CD4-positive, CD25-positive, alpha-beta regulatory T cell (primary cell): ENCODE data around the gene TTC9B. TPM values are rescaled to one million over a fixed set of nuclear protein-coding genes. Genes with fewer than 3 reads are reported as not detected.

Experiments used
- ATAC-seq, 2 donors: fragments of 150-1000 bp; cut with Tn5 transposase; one replicate each; pipeline ENCODE4 v1.10.0; 2021; ENCODE audit warnings: low read depth in 2 of 2, moderate number of reproducible peaks in 2 of 2, moderate library complexity in 1 of 2
- DNase-seq, 3 donors: peaks; one replicate each; pipeline versions ENCODE4 v3.0.0 to v3.0.0-alpha.2; 2012 to 2022; ENCODE audit warnings: mixed read lengths in 1 of 3
- H3K27ac ChIP-seq: one replicate; pipeline ENCODE4 v1.7.0; 2013; ENCODE audit warnings: mild to moderate bottlenecking, low read length; ENCODE audit not compliant: insufficient read depth, poor library complexity, severe bottlenecking
- H3K27me3 ChIP-seq: one replicate; pipeline ENCODE4 v1.7.0; 2013; ENCODE audit warnings: low read length; ENCODE audit not compliant: control insufficient read depth, insufficient read depth
- H3K36me3 ChIP-seq: one replicate; pipeline ENCODE4 v1.7.0; 2013; ENCODE audit warnings: mild to moderate bottlenecking, low read length, moderate library complexity; ENCODE audit not compliant: control insufficient read depth, insufficient read depth
- H3K4me1 ChIP-seq: 2 replicates; pipeline ENCODE4 v1.7.0; 2013; ENCODE audit warnings: mild to moderate bottlenecking, low read length; ENCODE audit not compliant: insufficient read depth, control insufficient read depth, poor library complexity, severe bottlenecking
- H3K4me3 ChIP-seq: one replicate; pipeline ENCODE4 v1.7.0; 2013; ENCODE audit warnings: low read depth, mild to moderate bottlenecking, low read length, moderate library complexity
- H3K9me3 ChIP-seq, 2 experiments: 1 replicate in 1 of 2; 2 replicates in 1 of 2; pipeline ENCODE4 v1.7.0; 2013; ENCODE audit warnings: low read length in 2 of 2, mild to moderate bottlenecking in 1 of 2, moderate library complexity in 1 of 2; ENCODE audit not compliant: control insufficient read depth in 2 of 2
- H3K27ac Mint-ChIP-seq, 3 donors: one replicate each; pipeline ENCODE4 v1.8.0; 2020 to 2022; ENCODE audit warnings: mild to moderate bottlenecking in 3 of 3, mixed read lengths in 3 of 3, moderate library complexity in 2 of 3
- H3K27me3 Mint-ChIP-seq: one replicate; pipeline ENCODE4 v1.8.0; 2022; ENCODE audit warnings: mild to moderate bottlenecking, mixed read lengths
- H3K36me3 Mint-ChIP-seq: one replicate; pipeline ENCODE4 v1.8.0; 2020; ENCODE audit warnings: mixed read lengths
- H3K4me1 Mint-ChIP-seq, 4 donors: one replicate each; pipeline ENCODE4 v1.8.0; 2020 to 2022; ENCODE audit warnings: mixed read lengths in 4 of 4, mild to moderate bottlenecking in 1 of 4
- H3K4me3 Mint-ChIP-seq, 4 donors: one replicate each; pipeline ENCODE4 v1.8.0; 2020 to 2022; ENCODE audit warnings: mild to moderate bottlenecking in 4 of 4, mixed read lengths in 4 of 4, moderate library complexity in 3 of 4
- H3K9me3 Mint-ChIP-seq, 7 donors: one replicate each; pipeline ENCODE4 v1.8.0; 2020 to 2022; ENCODE audit warnings: mixed read lengths in 7 of 7, mild to moderate bottlenecking in 3 of 7, moderate library complexity in 2 of 7
- polyA plus RNA-seq, 4 donors: library from polyadenylated mRNA; unstranded; fragments of 300-500 nt; fragmentation: Illumina TruSeq; gene quantifications; one replicate each; pipeline ENCODE4 v1.2.3, GENCODE V29; 2021
- total RNA-seq: library from RNA; stranded (reverse); gene quantifications from one replicate; pipeline ENCODE4 v1.2.3, GENCODE V29; 2022

The TTC9B gene
- total and polyA plus RNA-seq, 5 donors from 2014 or later: not detected

DNA sequence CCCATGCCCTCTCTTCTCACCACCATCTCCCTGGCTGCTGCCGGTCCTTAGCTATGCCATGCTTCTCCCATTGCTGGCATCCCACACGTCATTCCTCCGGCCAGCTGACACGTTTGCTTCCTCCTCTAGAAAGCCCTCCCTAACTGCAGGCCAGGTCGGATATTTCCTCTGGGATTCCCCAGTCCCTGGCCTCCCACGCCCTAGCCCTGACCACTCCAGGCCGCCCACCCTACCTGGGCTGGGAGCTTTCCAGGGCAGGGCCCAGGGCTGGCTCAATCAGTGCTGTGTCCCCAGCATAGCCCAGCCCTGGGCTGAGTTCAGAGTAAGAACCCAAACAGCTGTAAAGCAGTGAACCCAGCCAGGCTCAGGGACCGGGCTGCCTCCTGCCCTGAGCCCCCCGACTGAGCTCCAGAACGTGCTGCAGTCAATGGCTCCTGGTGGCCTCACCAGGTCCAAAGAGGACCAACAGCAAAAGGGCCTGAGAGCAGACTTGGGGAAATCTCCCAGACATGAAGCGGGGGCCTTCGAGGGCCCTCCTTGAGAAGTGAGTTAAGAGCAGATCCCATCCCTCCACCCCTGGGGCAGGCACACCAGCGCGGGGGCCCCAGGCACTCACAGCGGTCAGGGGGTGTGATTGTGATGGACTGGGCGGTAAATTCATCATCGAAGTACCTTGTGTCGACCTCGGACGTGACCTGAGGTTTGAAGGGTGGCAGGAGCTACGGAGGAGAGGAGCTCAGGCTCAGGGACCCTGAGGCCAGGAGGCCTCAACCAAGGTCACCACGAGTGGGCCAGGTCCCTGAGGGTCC is 16.4 kb upstream of the TTC9B start:
- H3K9me3 Mint-ChIP-seq: no peaks in the 10 kb centered on the region
- H3K27me3 Mint-ChIP-seq: peaks cover 5% of the 10 kb centered on the region
- no peaks in the 10 kb centered on the region for H3K4me1 ChIP-seq
- H3K9me3 ChIP-seq: no peaks in the 10 kb centered on the region
- H3K27ac Mint-ChIP-seq: peak overlapping the region in 1 of 3 donors; percentile 85
- peaks cover 13% of the 10 kb centered on the region for H3K36me3 Mint-ChIP-seq
- DNase-seq (no peak), ATAC-seq (no peak)
- no peak overlapping the region for H3K4me3 Mint-ChIP-seq
- no peak overlapping the region for H3K27ac ChIP-seq
- H3K36me3 ChIP-seq: peaks cover 41% of the 10 kb centered on the region
- H3K27me3 ChIP-seq: no peaks in the 10 kb centered on the region
- H3K4me1 Mint-ChIP-seq: peaks cover 0 to 2% (median 0%) of the 10 kb centered on the region in 4 donors
- no peak overlapping the region for H3K4me3 ChIP-seq

- Histone ChIP-seq H3K27ac (no peak overlapping the region), H3K4me1 (no peaks in the 10 kb centered on the region), H3K36me3 (peaks cover 34% of the 10 kb centered on the region), H3K4me3 (no peak overlapping the region), H3K27me3 (no peaks in the 10 kb centered on the region), H3K9me3 (no peaks in the 10 kb centered on the region)
- no peak for DNase-seq
- H3K27ac Mint-ChIP-seq: no peak overlapping the region
- no peaks in the 10 kb centered on the region for H3K9me3 Mint-ChIP-seq
- H3K36me3 Mint-ChIP-seq: peaks cover 7% of the 10 kb centered on the region
- H3K27me3 Mint-ChIP-seq: peaks cover 9% of the 10 kb centered on the region
- peaks cover 0 to 8% (median 0%) of the 10 kb centered on the region in 4 donors for H3K4me1 Mint-ChIP-seq
- H3K4me3 Mint-ChIP-seq: no peak overlapping the region
- ATAC-seq: no peak
Observed at GRCh38 chr19:40233811-40234389, 15.7 kb upstream of the TTC9B start.

DNA sequence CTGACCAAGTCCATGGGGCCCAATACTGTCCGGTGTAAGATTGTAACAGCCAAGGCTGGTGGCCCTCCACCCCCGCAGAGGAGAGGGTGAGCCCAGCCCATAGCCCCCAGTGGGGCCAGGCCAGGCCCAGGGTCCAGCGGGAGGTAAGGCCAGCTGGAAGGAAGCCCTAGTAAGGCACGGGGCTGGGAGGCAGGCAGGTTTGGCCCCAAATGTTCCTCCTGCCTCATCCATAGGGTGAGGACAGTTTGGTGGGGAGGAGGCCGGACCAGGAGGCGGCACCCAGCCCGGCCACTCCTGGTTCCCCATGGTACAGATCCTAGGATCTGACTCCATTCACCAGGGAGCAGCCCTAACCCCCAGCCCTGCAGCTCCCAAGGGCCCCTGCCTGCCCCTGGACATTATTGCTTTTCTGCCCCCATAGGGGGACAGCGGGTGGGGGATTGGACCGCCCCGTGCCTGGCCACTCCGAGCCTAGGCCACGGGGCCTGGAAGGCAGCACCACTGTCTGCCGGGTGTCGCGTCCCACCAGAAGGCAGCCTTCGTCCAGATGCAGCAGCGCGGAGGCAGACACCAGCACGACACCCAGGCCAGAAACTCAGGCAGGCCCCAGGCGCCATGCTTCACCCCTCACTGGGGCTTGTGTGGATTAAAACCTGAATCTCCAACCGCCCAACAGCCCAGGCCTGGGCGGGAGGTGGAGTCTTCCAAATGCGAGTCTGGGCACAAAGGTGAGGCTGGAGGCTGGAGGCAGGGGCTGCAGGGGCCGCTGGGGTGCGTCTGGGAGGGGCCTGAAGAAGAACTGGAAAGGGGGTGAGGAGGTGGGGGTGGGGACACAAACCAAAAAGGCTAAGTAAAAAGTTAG is 15.0 kb upstream of the TTC9B start:
- DNase-seq (no peak), ATAC-seq (no peak)
- no peak overlapping the region for H3K27ac ChIP-seq
- H3K4me3 Mint-ChIP-seq: no peak overlapping the region
- no peaks in the 10 kb centered on the region for H3K9me3 Mint-ChIP-seq
- no peak overlapping the region for H3K4me3 ChIP-seq
- H3K27ac Mint-ChIP-seq: no peak overlapping the region
- peaks cover 28% of the 10 kb centered on the region for H3K36me3 ChIP-seq
- no peaks in the 10 kb centered on the region for H3K9me3 ChIP-seq
- peaks cover 7% of the 10 kb centered on the region for H3K36me3 Mint-ChIP-seq
- H3K27me3 ChIP-seq: no peaks in the 10 kb centered on the region
- H3K4me1 ChIP-seq: no peaks in the 10 kb centered on the region
- H3K27me3 Mint-ChIP-seq: peaks cover 10% of the 10 kb centered on the region
- peaks cover 0 to 8% (median 0%) of the 10 kb centered on the region in 4 donors for H3K4me1 Mint-ChIP-seq

DNA sequence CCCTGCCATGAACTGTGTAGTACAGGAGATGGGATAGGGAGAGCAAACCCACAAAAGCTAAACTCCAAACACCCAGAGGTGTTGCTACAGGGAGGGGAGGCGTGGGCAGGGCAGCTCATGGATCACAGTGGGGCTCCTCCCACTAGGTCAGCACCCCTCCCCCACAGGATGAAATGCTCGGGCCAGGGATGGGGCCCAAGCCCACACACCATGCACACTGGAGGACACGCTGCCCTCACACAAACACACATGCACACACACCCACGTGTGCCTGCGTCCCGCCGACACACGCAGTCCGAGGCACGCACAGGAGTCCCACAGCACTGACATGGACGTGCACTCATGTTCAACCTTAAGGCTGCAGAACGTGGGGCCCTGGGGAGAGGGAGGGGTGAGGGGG is 14.3 kb upstream of the TTC9B start:
- H3K4me1 ChIP-seq: no peaks in the 10 kb centered on the region
- Mint-ChIP-seq H3K4me3 (no peak overlapping the region), H3K27ac (no peak overlapping the region), H3K9me3 (no peaks in the 10 kb centered on the region), H3K36me3 (peaks cover 7% of the 10 kb centered on the region), H3K4me1 (peaks cover 0 to 8% (median 0%) of the 10 kb centered on the region in 4 donors), H3K27me3 (peaks cover 17% of the 10 kb centered on the region)
- peaks cover 21% of the 10 kb centered on the region for H3K36me3 ChIP-seq
- no peaks in the 10 kb centered on the region for H3K27me3 ChIP-seq
- H3K4me3 ChIP-seq: no peak overlapping the region
- no peaks in the 10 kb centered on the region for H3K9me3 ChIP-seq
- H3K27ac ChIP-seq: no peak overlapping the region
- ATAC-seq (no peak), DNase-seq (no peak)

DNA sequence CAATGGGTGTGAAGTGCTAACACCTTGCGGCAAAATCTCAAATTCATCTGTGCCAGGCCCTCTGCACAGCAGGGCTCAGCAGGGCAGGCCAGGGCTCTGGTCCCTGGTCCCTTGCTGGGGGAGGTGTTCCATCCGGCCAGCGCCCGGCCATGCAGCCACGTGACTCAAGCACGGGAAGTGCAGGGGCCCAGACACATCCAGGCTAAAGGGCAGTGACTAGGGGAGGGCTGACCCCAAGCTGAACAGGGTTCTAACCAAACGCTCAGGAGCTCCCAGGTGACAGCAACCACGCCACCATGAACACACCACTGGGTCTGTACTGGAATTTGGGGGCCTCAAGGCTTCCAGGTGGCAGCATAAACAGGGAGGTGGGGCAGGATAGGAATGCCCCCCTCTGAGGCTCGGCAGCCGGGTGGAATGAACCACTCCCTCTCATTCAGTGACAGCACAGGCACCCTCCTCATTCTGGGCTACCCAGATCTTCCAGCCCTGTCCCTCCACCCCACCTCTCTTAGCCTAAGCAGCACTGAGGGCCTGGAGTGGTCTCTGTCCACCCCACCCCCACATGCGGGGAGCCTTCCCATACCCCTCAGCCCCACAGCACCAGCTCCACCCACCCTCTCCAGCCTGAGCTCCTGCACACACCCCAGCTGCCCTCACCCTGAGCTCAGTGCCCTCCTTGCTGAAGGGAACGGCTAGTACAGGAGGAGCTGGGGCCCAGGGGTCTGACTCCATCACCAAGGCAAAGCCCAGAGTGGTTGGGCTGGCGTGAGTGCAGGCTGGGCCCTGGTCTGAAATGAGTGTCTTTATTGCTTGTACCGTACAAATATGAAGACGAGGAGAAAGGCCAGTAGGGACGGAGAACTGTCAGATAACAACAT is 13.6 kb upstream of the TTC9B start:
- Histone ChIP-seq H3K27me3 (peaks cover under 1% of the 10 kb centered on the region), H3K4me1 (no peaks in the 10 kb centered on the region), H3K9me3 (no peaks in the 10 kb centered on the region), H3K27ac (no peak overlapping the region), H3K36me3 (peaks cover 15% of the 10 kb centered on the region), H3K4me3 (no peak overlapping the region)
- ATAC-seq (no peak), DNase-seq (no peak)
- Mint-ChIP-seq H3K9me3 (no peaks in the 10 kb centered on the region), H3K36me3 (peaks cover 4% of the 10 kb centered on the region), H3K4me3 (no peak overlapping the region), H3K27ac (no peak overlapping the region), H3K27me3 (peaks cover 24% of the 10 kb centered on the region), H3K4me1 (peaks cover 0 to 7% (median 0%) of the 10 kb centered on the region in 4 donors)

GRCh38 chr19:40231057-40231456 is 12.9 kb upstream of the TTC9B start:
- no peak overlapping the region for H3K4me3 Mint-ChIP-seq
- Histone ChIP-seq H3K27ac (no peak overlapping the region), H3K4me3 (no peak overlapping the region), H3K36me3 (peaks cover 8% of the 10 kb centered on the region), H3K27me3 (peaks cover 3% of the 10 kb centered on the region), H3K4me1 (peaks cover 5% of the 10 kb centered on the region), H3K9me3 (no peaks in the 10 kb centered on the region)
- DNase-seq (no peak), ATAC-seq (no peak)
- peaks cover 26% of the 10 kb centered on the region for H3K27me3 Mint-ChIP-seq
- no peaks in the 10 kb centered on the region for H3K9me3 Mint-ChIP-seq
- H3K4me1 Mint-ChIP-seq: peaks cover 0 to 9% (median 2%) of the 10 kb centered on the region in 4 donors
- H3K27ac Mint-ChIP-seq: peak overlapping the region in 2 of 3 donors; percentile 5 to 16
- H3K36me3 Mint-ChIP-seq: no peaks in the 10 kb centered on the region

GRCh38 chr19:40229926-40230417 is 11.8 kb upstream of the TTC9B start:
- H3K27me3 Mint-ChIP-seq: peaks cover 36% of the 10 kb centered on the region
- H3K27ac Mint-ChIP-seq: no peak overlapping the region
- Histone ChIP-seq H3K4me3 (no peak overlapping the region), H3K4me1 (peaks cover 10% of the 10 kb centered on the region), H3K36me3 (no peaks in the 10 kb centered on the region), H3K27ac (no peak overlapping the region), H3K9me3 (peaks cover 0 to 2% of the 10 kb centered on the region in 2 experiments), H3K27me3 (peaks cover 11% of the 10 kb centered on the region)
- peaks cover 8 to 17% (median 9%) of the 10 kb centered on the region in 4 donors for H3K4me1 Mint-ChIP-seq
- H3K4me3 Mint-ChIP-seq: no peak overlapping the region
- DNase-seq (no peak), ATAC-seq (no peak)
- H3K9me3 Mint-ChIP-seq: peaks cover 0 to 5% (median 3%) of the 10 kb centered on the region in 7 donors
- H3K36me3 Mint-ChIP-seq: no peaks in the 10 kb centered on the region
